GM13977 (cell line): ENCODE data around the gene BRD4.
"Not testable (repeated sequence)": the region's sequence is repeated elsewhere in the genome, so short reads cannot be mapped to it uniquely, and the experiment has no call there.

Experiments used
- DNase-seq: peaks from one replicate; pipeline ENCODE4 v3.0.0; 2012; ENCODE audit warnings: low spot score
- CTCF ChIP-seq: IDR thresholded peaks from 2 replicates; pipeline ENCODE4 v1.5.1; 2012; ENCODE audit warnings: mild to moderate bottlenecking, control low read depth; ENCODE audit not compliant: insufficient read depth; ENCODE audit errors: extremely low read depth, missing control alignments
- in situ Hi-C: fragments of 300-500 bp; cut with MboI; formaldehyde crosslinking; loops from one replicate; pipeline ENCODE4 v1.12.0; 2022; ENCODE audit warnings: low sequenced_read_pairs, low pct_unique_long_range_greater_than_20kb, mixed read lengths, inconsistent platforms; ENCODE audit not compliant: unreplicated experiment

Gene BRD4

DNA sequence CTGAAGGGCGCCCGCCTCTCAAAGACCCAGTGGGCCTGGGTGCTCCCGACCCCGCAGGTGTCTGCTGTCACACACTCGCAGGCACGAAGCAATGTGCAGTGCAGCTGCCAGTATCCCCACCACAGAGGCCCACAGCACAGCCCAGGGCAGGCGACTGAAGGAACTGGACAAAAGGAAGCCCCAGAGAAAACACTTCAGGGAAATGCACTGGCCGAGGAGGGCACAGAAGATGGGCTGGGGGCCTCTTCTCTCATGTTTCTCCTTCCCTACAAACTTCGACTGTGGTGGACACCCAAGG is 37.2 kb upstream of the BRD4 start:
- DNase-seq, result no peak
- in situ Hi-C loops, result no loop called here
- TF ChIP-seq CTCF, result no peak

DNA sequence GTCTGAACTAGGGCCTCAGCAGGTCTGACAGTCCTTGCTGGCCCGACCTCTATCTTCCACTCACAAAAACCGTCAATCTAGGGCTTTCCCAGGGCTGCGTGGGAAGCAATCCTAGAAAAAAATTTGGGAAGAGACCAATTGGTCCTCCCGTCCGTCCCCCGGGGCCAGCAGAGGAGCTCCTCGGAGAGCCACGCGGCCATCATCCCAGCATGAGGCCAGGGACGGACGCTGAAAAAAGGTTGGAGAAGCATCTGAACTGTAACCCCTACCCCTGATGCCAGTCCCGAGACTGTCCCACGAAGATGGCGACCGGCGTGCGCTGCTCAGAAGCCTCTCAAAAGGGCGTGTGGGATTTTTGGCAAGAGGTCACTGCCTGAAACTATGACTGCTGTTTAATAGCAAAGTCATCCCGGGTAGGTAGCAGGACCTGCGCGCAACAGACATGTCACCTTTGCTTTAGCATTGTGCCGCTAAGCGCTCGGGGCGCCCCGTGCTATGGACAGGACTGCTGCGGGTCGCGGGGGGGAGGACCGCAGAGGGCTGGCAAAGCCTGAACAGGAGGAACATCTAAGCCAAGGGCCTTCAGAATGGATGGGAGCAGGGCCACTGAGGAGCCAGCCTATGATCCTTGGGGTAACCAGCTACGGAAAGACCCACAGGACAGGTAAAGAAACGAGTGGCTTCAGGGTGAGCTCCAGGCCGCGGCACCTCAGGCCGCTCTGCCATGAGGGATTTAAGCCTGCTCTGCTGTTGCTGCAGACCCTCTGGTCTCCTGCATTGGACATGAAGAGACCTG is 36.7 kb upstream of the BRD4 start:
- in situ Hi-C loops, result no loop called here
- no peak for DNase-seq
- TF ChIP-seq CTCF, result no peak

- DNase-seq, result no peak
- no peak for TF ChIP-seq CTCF
- in situ Hi-C loops, result no loop called here
Measured at GRCh38 chr19:15368051-15368632, 35.8 kb upstream of the BRD4 start.

GRCh38 chr19:15367439-15367838 is 35.1 kb upstream of the BRD4 start:
- in situ Hi-C loops, result no loop called here
- DNase-seq, result no peak
- TF ChIP-seq CTCF, result no peak

DNA sequence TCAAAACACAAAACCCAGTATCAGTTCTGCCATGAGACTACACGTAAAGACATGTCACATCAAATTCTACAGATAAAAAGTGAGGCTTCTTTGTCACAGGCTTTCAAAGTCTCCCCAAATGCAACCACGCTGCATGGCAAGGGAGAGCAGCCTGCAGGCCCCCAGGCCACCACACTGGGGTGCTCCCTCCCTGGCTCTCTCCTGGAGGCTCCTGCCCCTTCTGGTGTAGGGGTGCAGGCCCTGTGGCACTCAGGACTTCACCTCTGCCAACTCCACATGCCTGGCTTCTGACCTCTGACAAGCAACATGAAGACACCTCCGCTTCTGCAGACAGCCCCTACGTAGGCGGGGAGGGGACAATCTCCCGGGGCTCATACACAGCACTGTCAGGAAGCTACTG is 32.9 kb upstream of the BRD4 start:
- in situ Hi-C loops, result no loop called here
- peak; percentile 16 for DNase-seq

DNA sequence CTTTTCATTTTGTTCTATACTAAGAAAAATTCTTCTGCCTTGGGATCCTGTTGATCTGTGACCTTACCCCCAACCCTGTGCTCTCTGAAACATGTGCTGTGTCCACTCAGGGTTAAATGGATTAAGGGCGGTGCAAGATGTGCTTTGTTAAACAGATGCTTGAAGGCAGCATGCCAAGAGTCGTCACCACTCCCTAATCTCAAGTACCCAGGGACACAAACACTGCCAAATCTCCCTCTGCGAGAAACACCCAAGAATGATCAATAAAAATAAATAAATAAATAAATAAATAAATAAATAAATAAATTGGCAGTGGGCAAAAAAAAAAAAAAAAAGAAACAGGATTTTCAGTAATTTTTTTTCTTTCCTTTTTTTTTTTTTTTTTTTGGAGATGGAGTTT is 31.5 kb upstream of the BRD4 start:
- in situ Hi-C loops, DNase-seq: not testable (repeated sequence)

More for the DNA sequence above, 32.9 kb upstream of the BRD4 start:
- no peak for TF ChIP-seq CTCF

GRCh38 chr19:15363048-15363447 is 30.7 kb upstream of the BRD4 start:
- DNase-seq, in situ Hi-C loops: not testable (repeated sequence)

- peak; percentile 48 for DNase-seq
- in situ Hi-C loops, result not testable (repeated sequence)
Measured at GRCh38 chr19:15360015-15360414, 27.7 kb upstream of the BRD4 start.
